SK-N-SH treated with all-trans-retinoic acid at 6 μM for 48 hours (cell line): Measurements from ENCODE around the gene PRR36.

Experiments used
- ATAC-seq: fragments of 200-7000 bp; cut with Tn5 transposase; 3 replicates; pipeline ENCODE4 v1.9.1; 2020; ENCODE audit warnings: mild to moderate bottlenecking, moderate library complexity
- ARNTL ChIP-seq: fragments of 450-650 bp; formaldehyde crosslinking; IDR thresholded peaks from 2 replicates; pipeline ENCODE4 v1.5.0; 2020; ENCODE audit warnings: low read depth, mild to moderate bottlenecking, moderate library complexity, borderline replicate concordance
- CREB5 ChIP-seq: fragments of 250-450 bp; sonication (Bioruptor Pico); IDR thresholded peaks from 2 replicates; pipeline ENCODE4 v1.5.1; 2020; ENCODE audit warnings: low read depth, mild to moderate bottlenecking, moderate library complexity
- CSDC2 ChIP-seq: fragments of 250-450 bp; sonication (Bioruptor Pico); IDR thresholded peaks from 2 replicates; pipeline ENCODE4 v1.5.0; 2020; ENCODE audit warnings: mild to moderate bottlenecking, moderate library complexity
- CSRNP3 ChIP-seq: fragments of 250-450 bp; sonication (Bioruptor Pico); IDR thresholded peaks from 2 replicates; pipeline ENCODE4 v1.5.1; 2021; ENCODE audit warnings: mild to moderate bottlenecking, moderate library complexity
- ESRRG ChIP-seq: fragments of 250-450 bp; sonication (Bioruptor Pico); IDR thresholded peaks from 2 replicates; pipeline ENCODE4 v1.6.1; 2021; ENCODE audit warnings: mild to moderate bottlenecking
- GLIS3 ChIP-seq: fragments of 250-450 bp; sonication (Bioruptor Pico); IDR thresholded peaks from 2 replicates; pipeline ENCODE4 v1.5.0; 2020; ENCODE audit warnings: mild to moderate bottlenecking, moderate library complexity
- ISL1 ChIP-seq: fragments of 250-450 bp; sonication (Bioruptor Pico); IDR thresholded peaks from 2 replicates; pipeline ENCODE4 v2.1.2; 2022; ENCODE audit warnings: mild to moderate bottlenecking, moderate library complexity
- OSR1 ChIP-seq: fragments of 250-450 bp; sonication (Bioruptor Pico); IDR thresholded peaks from 2 replicates; pipeline ENCODE4 v1.8.0; 2022; ENCODE audit warnings: moderate library complexity, mild to moderate bottlenecking, inconsistent platforms
- PATZ1 ChIP-seq: fragments of 250-450 bp; sonication (Bioruptor Pico); IDR thresholded peaks from 2 replicates; pipeline ENCODE4 v1.8.0; 2020; ENCODE audit warnings: mild to moderate bottlenecking, moderate library complexity, borderline replicate concordance
- POU6F1 ChIP-seq: fragments of 250-450 bp; sonication (Bioruptor Pico); IDR thresholded peaks from 2 replicates; pipeline ENCODE4 v1.8.0; 2021; ENCODE audit warnings: low read depth, mild to moderate bottlenecking, moderate library complexity, borderline replicate concordance
- RARB ChIP-seq: fragments of 250-450 bp; sonication (Bioruptor Pico); IDR thresholded peaks from 2 replicates; pipeline ENCODE4 v1.8.0; 2021; ENCODE audit warnings: mild to moderate bottlenecking, moderate library complexity
- SNAI2 ChIP-seq: fragments of 250-450 bp; sonication (Bioruptor Pico); IDR thresholded peaks from 2 replicates; pipeline ENCODE4 v1.5.0; 2020; ENCODE audit warnings: mild to moderate bottlenecking, moderate library complexity
- TOX ChIP-seq: fragments of 250-450 bp; sonication (Bioruptor Pico); IDR thresholded peaks from 2 replicates; pipeline ENCODE4 v1.8.0; 2021; ENCODE audit warnings: mild to moderate bottlenecking, moderate library complexity, borderline replicate concordance
- TSHZ2 ChIP-seq: fragments of 250-450 bp; sonication (Bioruptor Pico); IDR thresholded peaks from 2 replicates; pipeline ENCODE4 v1.5.0; 2020; ENCODE audit warnings: mild to moderate bottlenecking, moderate library complexity
- ZC3H10 ChIP-seq: fragments of 250-450 bp; sonication (Bioruptor Pico); IDR thresholded peaks from 2 replicates; pipeline ENCODE4 v1.5.1; 2021; ENCODE audit warnings: mild to moderate bottlenecking, moderate library complexity
- ZFP3 ChIP-seq: fragments of 250-450 bp; sonication (Bioruptor Pico); IDR thresholded peaks from 2 replicates; pipeline ENCODE4 v1.5.0; 2020; ENCODE audit warnings: mild to moderate bottlenecking, moderate library complexity
- ZFP30 ChIP-seq: fragments of 450-650 bp; formaldehyde crosslinking; IDR thresholded peaks from 2 replicates; pipeline ENCODE4 v1.5.0; 2022; ENCODE audit warnings: mild to moderate bottlenecking, moderate library complexity
- ZNF565 ChIP-seq: fragments of 450-650 bp; formaldehyde crosslinking; conservative IDR thresholded peaks from 2 replicates; pipeline ENCODE4 v1.5.0; 2020; ENCODE audit warnings: low read depth, mild to moderate bottlenecking, moderate library complexity
- ZNF70 ChIP-seq: fragments of 450-650 bp; formaldehyde crosslinking; IDR thresholded peaks from 2 replicates; pipeline ENCODE4 v1.5.0; 2020; ENCODE audit warnings: mild to moderate bottlenecking, moderate library complexity
- ZNF8 ChIP-seq: fragments of 450-650 bp; formaldehyde crosslinking; IDR thresholded peaks from 2 replicates; pipeline ENCODE4 v1.5.0; 2020; ENCODE audit warnings: mild to moderate bottlenecking, moderate library complexity

The PRR36 gene

GRCh38 chr19:7922836-7923195 lies 48.6 kb upstream of the PRR36 start:
- ATAC-seq = no peak
- TF ChIP-seq ZNF70 (CRISPR knock-in tag) (no peak), ZNF565 (CRISPR knock-in tag) (no peak), CSRNP3 (CRISPR knock-in tag) (no peak), CSDC2 (CRISPR knock-in tag) (no peak), ZC3H10 (CRISPR knock-in tag) (no peak), CREB5 (CRISPR knock-in tag) (no peak), ESRRG (no peak), ARNTL (no peak), TSHZ2 (no peak), RARB (CRISPR knock-in tag) (no peak), OSR1 (no peak), ISL1 (no peak), ZNF8 (no peak)
- TF ChIP-seq, all 23 proteins: peak for 0

GRCh38 chr19:7921967-7922835 lies 48.0 kb upstream of the PRR36 start:
- no peak for ATAC-seq
- TF ChIP-seq ISL1 (no peak), CSRNP3 (CRISPR knock-in tag) (no peak), ZFP3 (CRISPR knock-in tag) (no peak), CREB5 (CRISPR knock-in tag) (no peak), CSDC2 (CRISPR knock-in tag) (no peak), OSR1 (no peak), TOX (no peak), ZFP30 (CRISPR knock-in tag) (no peak), ARNTL (no peak), POU6F1 (no peak), ZC3H10 (CRISPR knock-in tag) (no peak), SNAI2 (CRISPR knock-in tag) (no peak), ZNF70 (CRISPR knock-in tag) (no peak), ZNF565 (CRISPR knock-in tag) (no peak), RARB (CRISPR knock-in tag) (no peak), GLIS3 (CRISPR knock-in tag) (no peak), PATZ1 (CRISPR knock-in tag) (no peak)
